ENCODE measurements around the gene FAM25A.
"Not testable (repeated sequence)": the region's sequence is repeated elsewhere in the genome, so short reads cannot be mapped to it uniquely, and the experiment has no call there.

- TF ChIP-seq POLR2A, CTCF (IDR thresholded peaks at IDR 0.05): not testable (repeated sequence)
Measured at GRCh38 chr10:87019504-87019903, 590 bp upstream of the FAM25A start.

All from right lobe of liver (tissue), 4 donors.